HG03025 (cell line): ENCODE data around the gene MAPK8.

Experiments
- ATAC-seq: cut with Tn5 transposase; IDR thresholded peaks from one replicate; pipeline ENCODE4 v1.9.1; 2021; ENCODE audit warnings: mild to moderate bottlenecking, moderate library complexity; ENCODE audit not compliant: unreplicated experiment, low FRiP score

Gene MAPK8

DNA sequence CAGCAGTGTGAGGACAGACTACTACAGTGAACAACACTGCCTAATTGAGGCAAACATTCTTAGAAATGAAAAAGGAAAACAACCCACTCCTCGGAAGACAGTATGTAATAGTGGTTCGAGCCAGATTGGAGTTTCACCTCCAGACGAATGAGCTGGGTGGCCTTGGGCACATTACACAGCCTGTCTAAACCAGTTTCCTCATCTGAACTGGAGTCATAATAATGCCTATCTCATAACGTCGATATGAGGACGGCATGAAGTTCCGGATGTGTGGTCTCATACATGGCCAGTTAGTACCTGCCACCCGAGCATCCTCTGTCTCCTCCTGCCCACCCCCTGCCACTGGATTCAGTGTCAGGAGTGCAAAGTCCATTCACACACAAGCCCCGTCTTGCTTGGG is 16.2 kb upstream of the MAPK8 start:
- ATAC-seq, result no peak

DNA sequence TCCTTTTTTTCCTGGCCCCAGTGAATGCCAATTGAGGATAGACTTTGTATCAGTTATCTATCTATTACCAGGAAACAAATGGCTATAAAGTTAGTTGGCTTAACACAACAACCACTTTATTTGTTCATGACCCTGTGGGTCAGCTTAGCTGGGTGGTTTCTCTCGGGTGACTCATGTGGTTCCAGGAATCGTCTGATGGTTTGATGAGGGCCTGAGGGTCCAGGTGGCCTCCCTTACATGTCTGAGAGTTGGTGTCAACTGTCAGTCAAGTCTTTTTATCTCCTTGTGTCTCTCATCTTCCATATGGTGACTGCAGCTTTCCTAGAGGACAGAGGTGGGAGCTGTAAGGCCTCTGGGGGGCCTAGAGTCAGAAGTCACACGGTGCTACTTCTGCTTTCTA is 15.3 kb upstream of the MAPK8 start:
- no peak for ATAC-seq

DNA sequence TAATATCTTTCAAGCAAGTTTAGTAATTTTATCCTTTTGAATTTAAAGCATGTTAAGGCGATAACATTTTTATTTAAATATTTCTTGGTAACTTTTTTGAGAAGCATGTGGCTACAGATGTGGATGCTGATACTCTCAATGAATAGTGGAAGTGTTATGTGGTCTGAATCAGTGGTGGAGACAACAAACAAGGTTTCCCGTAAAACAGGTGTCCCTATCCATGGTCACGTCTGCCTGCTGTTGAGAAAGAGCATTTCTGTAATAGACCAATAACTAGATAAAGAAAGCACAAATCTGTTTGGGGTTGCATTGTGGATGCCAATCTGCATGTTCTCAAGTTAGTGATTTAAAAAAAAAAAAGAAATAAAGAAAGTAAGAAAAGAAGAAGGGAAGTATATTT is 13.9 kb upstream of the MAPK8 start:
- no peak for ATAC-seq

DNA sequence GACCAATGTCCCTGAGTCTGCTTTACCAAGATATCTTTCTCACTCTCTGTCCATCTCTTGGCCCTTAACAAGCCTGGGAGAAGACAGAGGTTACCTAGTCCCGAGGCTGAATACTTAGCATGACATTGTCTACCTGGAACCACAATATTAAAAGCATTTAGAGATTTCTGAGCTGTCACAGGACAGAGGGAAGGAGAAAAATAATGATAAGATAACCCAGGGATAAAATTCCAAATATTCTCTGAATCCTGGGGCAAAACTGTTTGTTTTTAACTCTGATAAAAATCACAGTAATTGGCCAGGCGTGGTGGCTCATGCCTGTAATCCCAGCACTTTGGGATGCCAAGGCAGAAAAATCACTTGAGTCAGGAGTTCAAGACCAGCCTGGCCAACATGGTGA is 12.0 kb upstream of the MAPK8 start:
- ATAC-seq, result no peak

DNA sequence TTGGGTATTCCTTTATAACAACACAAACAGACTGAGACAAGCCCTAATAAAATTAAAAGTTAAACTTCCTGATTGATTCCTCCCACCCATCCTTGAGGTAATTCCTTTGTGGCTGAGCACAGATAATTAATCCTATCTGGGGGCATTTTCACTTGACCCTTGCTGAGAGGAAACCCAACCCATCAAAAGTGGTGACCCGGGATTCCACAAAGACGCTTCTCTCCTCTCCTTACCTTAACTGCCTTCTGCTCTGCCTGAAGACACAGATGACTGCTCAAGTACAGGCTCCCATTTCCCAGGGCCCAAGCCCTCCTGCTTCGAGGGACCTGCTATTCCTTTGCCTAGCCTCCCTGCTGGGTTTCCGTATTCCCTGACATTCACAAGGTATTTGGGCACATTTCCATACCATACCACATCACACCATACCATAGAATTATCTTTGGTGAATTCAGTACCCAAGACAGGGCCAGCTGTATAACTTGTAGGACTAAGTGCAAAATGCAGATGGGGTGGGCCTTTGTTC is 9.8 kb upstream of the MAPK8 start:
- ATAC-seq, result no peak

DNA sequence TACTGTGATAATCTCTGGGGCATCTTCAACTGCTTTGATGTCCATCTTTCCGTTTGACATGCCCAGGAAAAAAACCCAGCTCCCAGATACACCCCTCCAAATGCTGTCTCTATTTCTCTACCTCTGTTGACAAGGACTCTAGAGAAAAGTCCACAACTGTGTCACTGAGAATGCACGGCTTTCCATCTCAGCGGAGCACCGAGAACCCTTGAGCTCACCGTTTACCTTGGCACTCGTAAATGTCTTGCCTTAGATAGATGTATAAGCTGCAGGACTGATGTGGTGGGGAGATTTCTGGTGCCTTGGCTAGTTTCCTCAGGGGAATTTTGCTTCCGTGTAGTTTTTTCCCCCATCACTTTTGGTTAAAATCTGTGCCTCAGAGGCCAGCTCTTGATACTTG is 7.4 kb upstream of the MAPK8 start:
- no peak for ATAC-seq

DNA sequence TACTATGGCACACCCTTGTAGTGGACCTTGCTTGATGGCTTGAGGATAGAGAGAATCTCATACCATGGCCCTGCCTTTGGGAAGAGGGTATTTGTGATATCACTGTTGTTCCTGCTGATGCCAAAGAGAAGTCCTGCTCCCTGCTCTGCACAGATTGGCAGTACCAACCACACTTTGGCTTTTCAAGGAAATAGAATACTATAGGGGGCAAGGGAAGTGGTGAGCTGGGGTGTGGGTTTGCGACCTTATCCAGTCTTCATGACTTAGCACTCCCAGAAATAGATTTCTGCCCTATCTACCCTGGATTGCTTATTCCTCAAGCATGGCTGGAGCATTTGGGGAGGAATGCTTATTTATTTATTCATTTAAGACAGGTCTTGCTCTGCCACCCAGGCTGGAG is 6.8 kb upstream of the MAPK8 start:
- no peak for ATAC-seq

DNA sequence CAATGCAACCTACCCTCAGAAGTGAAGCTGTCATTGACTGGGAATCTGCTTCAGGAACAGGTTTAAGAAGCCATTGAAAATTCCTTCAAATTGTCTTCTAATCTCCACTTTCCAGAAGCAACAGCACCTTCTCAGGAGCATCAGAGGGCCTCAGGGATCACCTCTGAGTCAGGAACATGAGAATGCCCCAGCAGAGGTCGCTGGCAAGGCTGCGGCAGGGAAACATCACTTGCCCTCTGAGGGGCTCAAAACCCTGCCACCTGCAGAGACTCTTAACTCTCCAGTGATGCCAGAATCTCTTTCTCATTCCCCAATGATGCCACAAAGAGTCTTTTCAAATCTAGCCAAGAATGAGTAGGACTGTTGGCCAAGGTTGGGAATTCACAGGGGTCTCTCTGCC is 5.9 kb upstream of the MAPK8 start:
- no peak for ATAC-seq

DNA sequence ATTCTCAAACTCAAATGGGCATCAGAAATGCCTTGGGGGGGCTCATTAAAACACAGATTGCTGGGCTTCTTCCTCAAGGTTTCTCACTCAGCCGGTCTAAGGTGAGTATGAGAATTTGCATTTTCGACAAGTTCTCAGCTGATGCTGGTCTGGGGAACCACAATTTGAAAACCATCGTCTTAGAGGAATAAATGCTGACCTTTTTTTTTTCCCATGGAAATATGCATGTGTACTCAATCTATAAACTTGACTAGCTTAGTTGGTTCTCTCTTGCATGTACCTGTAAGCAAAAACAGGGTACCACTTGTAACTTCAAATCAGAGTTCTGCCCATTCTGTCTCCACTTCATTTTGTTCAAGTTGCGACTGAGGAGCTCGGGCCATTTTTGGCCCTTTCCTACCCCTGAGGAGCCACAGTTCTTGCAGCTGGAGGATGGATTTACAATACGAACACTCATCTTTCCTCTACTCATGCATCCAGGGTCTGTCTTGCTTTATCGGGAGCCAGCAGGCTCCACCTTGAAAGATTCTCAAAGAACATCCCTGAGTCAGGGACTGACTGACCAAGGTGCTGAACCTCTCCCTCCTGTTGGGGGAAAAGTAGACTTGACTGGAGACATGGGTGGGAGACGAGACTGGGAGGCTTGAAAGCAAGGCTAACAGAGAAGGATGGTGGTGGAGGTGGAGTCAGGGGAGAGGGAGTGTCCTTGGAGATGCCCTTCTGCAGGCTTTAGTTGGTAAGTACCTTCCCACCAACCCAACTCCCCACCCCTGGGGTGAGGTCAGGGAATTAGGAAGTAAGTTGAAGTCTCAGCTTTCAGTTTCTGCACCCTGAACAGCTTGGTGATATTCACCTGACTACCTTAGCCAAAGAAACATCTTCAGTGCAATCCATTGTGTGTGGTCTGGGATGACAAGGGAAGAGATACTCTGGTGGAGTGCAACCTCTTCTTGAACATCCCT is 3.7 kb upstream of the MAPK8 start:
- no peak for ATAC-seq

DNA sequence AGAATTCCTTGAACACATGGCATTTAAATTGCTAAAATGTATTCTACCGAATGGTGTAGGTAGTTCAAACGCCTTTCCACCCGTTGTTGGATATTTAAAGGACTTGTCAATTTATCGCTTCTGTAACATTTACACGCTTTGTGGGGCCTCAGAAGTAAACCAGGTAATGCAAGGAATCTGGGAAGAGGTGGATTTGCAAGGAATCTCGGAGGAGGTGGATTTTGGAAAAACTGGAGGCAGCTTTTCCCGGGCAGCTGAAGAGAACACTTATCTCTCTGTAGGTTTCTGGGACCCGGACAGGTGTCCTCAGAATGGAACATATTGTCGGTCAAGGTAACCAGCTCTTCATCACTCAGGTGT is 592 bp upstream of the MAPK8 start:
- no peak for ATAC-seq

DNA sequence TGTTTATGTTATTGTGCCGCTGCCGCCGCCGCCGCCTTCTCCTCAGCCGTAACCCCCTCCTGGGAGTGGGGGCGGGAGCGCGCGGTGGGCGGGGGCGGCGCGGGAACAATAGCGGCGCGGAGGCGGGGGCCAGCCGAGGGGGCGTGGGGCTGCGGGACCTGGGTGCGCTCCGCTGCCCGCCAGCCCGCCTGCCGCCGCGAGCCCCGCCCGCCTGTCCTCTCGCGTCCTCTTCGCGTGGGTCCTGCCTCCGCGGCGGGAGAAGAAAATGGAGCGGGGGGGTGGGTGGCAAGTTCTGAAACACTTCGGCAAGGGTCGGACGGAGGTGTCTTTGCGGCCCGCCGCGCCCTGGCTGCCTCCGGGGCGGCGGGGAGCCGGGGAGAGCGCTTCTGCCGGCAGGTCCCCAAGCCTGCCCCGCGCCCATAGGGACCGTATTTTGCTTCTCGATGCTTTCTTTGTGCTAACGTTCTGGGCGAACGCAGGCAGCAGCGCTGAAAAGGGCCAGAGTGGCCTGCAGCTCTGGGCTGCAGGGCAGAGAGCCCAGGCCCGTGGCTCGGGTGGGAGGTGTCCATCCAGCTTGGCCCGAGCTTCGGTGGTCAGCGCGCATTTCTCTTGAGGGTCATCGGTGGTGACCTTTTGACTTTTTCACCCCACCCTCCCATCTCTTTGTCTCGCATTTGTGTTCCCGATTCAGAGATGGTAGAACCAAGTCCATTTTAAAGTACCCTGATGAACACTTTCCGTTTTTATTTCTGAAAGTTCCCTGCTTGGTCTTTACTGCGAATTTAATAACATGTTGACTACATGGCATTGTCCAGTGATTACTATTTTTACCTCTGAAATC is 613 bp downstream of the MAPK8 start:
- ATAC-seq, result peak; percentile 33

DNA sequence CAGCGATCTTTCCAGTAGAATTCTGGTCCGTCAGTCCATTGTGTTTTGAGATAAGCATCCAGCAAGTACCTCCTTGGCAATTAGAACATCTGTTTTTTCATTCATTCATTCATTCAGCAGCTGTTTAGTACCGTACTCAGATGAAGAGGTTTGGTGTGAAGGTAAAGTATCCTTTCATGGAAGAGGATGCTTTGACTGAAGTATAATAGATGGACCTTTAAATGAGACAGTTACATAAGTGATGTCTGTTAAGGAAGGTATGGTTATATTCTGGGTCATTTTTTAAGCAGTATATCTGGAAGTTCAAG is 1.2 kb downstream of the MAPK8 start:
- no peak for ATAC-seq

DNA sequence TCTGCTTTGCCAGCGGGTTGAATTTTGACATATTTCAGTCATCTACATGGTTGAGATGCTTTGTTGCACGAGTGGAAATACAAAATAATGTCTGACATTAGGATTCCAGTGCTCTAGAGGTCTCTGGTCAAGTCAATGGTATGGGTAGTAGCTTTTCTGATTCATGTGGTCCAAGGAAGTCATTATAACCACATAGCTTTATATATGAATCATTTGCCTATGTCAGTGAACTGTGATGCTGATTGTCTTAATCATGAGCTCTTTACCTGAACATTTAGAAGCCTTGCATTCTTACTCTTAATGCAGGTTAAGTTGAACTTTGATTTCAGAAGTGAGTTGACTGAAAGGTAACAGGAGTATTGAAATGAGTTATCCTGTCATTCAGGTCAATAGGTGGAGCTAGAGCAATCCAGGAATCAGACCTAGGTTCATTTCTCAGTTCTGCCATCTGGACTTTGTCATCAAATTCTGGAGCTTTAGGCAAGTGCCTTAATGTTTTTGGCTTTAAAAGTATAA is 3.3 kb downstream of the MAPK8 start:
- ATAC-seq, result no peak

DNA sequence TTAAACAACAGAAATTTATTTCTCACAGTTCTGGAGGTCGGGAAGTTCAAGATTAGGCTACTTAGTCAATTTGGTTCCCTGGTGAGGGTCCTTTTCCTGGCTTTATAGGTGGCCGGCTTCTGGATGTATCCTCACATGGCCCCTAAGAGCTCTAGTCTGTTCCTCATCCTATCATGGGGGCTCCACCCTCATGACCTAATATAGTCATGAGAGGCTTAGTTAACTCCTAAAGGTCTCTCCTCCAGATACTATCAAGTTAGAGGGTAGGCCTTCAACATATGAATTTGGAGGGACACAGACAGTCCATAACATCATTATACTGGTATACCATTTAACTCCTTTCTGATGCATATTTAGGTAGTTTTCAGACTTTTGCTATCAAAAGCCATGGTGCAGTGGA is 7.6 kb downstream of the MAPK8 start:
- ATAC-seq, result no peak

DNA sequence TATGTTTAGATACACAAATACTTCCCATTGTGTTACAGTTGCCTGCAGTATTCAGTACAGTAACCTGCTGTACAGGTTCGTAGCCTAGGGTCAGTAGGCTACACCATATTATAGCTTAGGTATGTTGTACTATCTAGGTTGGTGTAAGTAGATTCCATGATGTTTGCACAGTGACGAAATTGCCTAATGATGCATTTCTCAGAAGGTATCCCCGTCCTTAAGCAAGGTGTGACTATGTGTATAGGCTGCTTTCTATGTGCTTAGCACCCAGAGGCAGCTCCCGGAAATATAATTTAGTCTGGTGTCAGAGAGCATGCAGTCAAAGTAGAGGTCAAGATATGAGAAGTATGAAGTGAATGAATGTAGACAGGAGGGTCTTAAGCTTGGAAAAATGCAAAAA is 9.8 kb downstream of the MAPK8 start:
- ATAC-seq, result no peak

DNA sequence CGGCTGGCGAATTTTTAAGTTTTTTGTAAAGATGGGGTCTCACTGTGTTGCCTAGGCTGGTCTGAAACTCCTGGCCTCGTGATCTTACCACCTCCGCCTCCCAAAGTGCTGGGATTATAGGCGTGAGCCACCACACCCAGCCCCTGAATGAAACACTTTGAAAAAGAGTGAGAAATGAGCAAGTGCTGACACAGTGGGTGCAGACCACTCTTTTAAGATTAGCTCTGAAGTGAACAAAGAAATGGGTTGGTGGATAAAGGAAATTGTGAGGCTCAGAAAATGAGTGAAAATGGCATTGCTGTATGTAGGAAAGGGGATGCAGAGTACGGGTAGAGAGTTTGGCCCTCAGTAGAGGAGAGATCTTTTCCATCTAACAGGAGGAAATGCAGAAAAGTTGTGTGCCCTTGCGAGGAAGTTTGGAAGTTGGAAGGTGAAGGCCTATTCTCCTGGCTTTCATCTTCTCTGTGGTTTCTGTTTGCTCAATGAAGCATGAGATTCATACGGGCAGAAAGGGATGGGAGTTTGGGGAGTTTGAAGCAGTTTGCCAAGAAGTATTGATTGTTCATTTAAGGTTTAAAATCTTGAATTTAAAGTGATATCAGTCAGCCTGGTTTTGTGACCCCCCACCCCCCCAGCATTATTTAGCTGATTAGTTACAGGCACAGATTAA is 11.0 kb downstream of the MAPK8 start:
- no peak for ATAC-seq

DNA sequence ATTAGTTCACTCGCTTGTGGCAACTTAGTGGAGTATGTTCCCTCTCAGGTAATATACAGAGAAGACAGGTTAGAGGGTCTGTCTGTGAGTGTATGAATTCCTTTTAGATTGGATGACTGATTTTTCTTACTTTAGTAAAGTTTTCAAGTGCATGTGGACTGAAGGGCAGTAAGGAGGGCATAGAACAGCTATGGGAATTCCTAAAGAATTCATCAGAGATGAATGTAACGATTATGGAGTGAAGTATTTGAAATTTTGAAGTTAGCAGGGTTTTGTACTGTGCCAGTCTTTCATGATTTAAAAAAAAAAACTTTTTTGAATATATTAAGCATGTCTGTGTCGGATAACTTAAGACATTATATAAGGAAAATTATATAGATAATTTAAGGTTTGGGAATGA is 15.5 kb downstream of the MAPK8 start:
- ATAC-seq, result no peak

DNA sequence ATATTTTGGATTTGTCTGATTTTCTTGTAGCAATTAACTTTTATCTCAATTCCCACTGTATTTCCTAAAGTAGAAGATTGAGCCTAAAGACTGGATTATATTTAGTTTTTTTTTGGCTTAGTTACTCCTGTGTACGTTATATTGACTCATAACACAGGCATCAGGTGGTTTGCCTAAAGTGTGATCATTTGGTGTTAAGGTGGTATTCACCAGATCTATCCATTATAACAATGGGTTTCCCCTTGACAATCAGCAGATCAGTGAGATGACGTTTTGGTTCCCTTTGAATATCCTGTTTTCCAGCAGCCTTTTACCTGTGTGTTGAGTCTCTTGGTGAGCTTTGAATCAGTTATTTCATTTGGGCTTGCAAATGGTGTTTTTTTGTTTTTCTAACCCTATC is 18.1 kb downstream of the MAPK8 start:
- no peak for ATAC-seq

DNA sequence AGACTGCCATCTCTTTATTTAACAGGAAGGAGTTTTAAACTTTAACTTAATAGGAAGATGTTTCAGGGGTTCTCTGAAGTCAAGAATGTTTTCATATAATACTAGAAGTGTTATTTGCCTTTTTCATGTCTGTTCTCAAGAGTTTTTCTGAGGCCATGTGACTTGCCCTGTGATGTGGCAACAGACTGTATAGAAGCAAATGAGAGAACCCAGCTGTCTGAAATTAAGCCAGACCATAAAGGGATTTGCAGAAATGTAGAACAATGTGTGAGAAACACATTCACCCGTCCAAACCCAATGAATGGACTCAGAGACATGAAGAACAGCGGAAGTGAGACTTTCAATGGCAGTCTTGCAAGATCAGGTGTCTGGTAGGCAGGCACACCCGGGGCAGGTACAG is 23.8 kb downstream of the MAPK8 start:
- no peak for ATAC-seq

DNA sequence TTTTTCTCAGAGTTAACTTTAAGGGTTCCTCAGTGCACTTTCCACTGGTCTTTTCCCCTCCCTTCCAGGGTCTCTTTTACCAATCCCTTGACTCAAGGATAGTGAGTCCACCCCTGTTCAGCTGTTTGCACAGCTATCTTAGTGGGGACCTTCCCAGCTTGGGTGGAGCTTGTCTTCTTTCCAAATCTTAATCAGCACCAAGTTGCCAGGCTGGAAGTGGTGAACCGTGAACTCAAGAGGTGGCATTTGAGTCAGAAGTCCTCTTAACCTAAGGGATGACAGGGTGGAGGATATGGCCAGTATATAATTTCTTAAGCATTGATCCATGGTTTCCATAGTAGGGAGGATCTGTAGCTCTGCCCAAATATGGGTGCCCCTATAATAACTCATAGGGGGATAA is 25.0 kb downstream of the MAPK8 start:
- no peak for ATAC-seq
